WERI-Rb-1 (cell line): ENCODE data around the gene HTR3C.
"Not testable (repeated sequence)": the region's sequence is repeated elsewhere in the genome, so short reads cannot be mapped to it uniquely, and the experiment has no call there.

ENCODE experiments used
- DNase-seq: peaks from one replicate; pipeline ENCODE4 v3.0.0-alpha.2; 2020
- H3K27ac ChIP-seq: fragments of 250-450 bp; sonication (Bioruptor Pico); 2 replicates; pipeline ENCODE4 v1.5.1; 2020; ENCODE audit warnings: mild to moderate bottlenecking, moderate library complexity
- H3K27me3 ChIP-seq: fragments of 250-450 bp; sonication (Bioruptor Pico); 2 replicates; pipeline ENCODE4 v1.5.1; 2021; ENCODE audit warnings: mild to moderate bottlenecking, low read depth, moderate library complexity; ENCODE audit not compliant: insufficient read depth, severe bottlenecking
- H3K36me3 ChIP-seq: fragments of 250-450 bp; sonication (Bioruptor Pico); 2 replicates; pipeline ENCODE4 v1.5.1; 2020; ENCODE audit warnings: mild to moderate bottlenecking, moderate library complexity
- H3K4me3 ChIP-seq: 2 replicates; pipeline ENCODE4 v1.5.1; 2011; ENCODE audit warnings: low read depth, mild to moderate bottlenecking, control low read depth, low read length
- H3K9me3 ChIP-seq: fragments of 250-450 bp; sonication (Bioruptor Pico); 2 replicates; pipeline ENCODE4 v1.5.1; 2021; ENCODE audit warnings: mild to moderate bottlenecking, moderate library complexity; ENCODE audit not compliant: severe bottlenecking
- TF ChIP-seq, protein P1 (sequence below): IDR thresholded peaks from 2 replicates; pipeline ENCODE4 v1.5.1; 2011; ENCODE audit warnings: low read depth, mild to moderate bottlenecking, control low read depth, inconsistent platforms, low read length

Gene HTR3C

DNA sequence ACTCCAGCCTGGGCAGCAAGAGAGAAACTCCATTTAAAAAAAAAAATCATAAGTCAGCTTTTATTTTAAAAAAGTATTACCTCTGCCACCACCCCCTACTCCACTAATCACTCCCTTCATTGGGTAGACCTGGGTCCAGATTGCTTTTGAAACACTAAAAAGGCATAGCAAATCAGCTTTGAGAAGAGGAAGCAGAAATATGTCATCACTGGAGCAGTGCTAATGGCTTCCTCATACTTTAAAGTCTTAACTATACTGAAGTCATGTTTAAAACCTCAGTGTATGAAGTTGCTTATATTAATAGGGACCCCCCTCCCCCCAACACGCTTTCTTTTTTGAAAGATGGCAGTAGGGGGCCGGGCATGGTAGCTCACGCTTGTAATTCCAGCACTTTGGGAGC, 22.3 kb upstream of the HTR3C start:
- H3K36me3 ChIP-seq: no peaks in the 10 kb centered on the region
- TF ChIP-seq, protein P1, sequence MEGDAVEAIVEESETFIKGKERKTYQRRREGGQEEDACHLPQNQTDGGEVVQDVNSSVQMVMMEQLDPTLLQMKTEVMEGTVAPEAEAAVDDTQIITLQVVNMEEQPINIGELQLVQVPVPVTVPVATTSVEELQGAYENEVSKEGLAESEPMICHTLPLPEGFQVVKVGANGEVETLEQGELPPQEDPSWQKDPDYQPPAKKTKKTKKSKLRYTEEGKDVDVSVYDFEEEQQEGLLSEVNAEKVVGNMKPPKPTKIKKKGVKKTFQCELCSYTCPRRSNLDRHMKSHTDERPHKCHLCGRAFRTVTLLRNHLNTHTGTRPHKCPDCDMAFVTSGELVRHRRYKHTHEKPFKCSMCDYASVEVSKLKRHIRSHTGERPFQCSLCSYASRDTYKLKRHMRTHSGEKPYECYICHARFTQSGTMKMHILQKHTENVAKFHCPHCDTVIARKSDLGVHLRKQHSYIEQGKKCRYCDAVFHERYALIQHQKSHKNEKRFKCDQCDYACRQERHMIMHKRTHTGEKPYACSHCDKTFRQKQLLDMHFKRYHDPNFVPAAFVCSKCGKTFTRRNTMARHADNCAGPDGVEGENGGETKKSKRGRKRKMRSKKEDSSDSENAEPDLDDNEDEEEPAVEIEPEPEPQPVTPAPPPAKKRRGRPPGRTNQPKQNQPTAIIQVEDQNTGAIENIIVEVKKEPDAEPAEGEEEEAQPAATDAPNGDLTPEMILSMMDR: no peak
- H3K27me3 ChIP-seq: no peaks in the 10 kb centered on the region
- H3K27ac ChIP-seq: no peak overlapping the region
- no peak overlapping the region for H3K4me3 ChIP-seq
- H3K9me3 ChIP-seq: no peaks in the 10 kb centered on the region
- DNase-seq: no peak

DNA sequence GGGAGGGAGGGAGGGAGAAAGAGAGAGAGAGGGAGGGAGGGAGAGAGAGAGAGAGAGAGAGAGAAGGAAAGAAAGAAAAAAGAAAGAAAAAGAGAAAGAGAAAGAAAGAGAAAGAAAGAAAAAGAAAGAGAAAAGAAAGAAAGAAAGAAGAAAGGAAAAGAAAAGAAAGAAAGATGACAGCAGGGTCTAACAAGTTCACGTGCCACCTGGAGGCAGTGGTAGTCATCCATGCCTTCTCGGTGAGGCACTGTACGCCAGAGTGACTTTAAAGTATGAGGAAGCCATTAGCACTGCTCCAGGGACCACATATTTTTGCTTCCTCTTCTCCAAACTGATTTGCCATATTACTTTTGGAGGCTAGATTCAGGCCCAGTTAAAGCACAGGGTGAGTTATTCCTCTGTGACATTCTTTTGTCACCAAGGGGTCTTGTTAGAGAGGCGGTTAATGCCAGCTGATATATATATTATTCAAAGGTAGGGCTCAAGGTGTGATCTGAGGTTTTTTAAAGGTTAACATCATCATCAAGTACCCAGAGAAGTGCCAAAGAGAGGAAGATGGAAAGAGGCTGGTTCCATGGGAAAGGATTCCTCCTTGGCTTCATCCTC, 21.6 kb upstream of the HTR3C start, which contains the start of gene HTR3D:
TSS of gene HTR3D (plus strand) at position 556 of the 606 bp plus-strand sequence. CDS start at position 556, 0 bp downstream.
- no peak for DNase-seq
- TF ChIP-seq, protein P1: no peak
- no peak within 1 kb of the TSS for H3K27ac ChIP-seq

DNA sequence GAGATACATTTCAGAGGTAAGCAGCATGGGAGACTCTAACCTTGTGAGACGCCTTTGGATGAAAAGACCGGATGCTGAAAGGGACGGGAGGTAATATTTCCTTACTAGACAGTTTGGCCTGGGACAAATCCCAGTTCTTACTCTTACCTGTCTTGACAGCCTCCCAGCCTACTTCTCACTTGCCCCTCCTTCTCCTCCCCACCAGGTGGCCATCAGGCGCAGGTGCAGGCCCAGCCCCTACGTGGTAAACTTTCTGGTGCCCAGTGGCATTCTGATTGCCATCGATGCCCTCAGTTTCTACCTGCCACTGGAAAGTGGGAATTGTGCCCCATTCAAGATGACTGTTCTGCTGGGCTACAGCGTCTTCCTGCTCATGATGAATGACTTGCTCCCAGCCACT, 15.0 kb upstream of the HTR3C start:
- no peaks in the 10 kb centered on the region for H3K9me3 ChIP-seq
- no peak overlapping the region for H3K27ac ChIP-seq
- no peak for DNase-seq
- H3K36me3 ChIP-seq: no peaks in the 10 kb centered on the region
- TF ChIP-seq, protein P1: peak; percentile 39
- no peaks in the 10 kb centered on the region for H3K27me3 ChIP-seq
- no peak overlapping the region for H3K4me3 ChIP-seq

More for the DNA sequence above, 21.6 kb upstream of the HTR3C start, which contains the start of gene HTR3D:
- no peak within 1 kb of the TSS for H3K4me3 ChIP-seq
- no peaks in the 10 kb centered on the region for H3K27me3 ChIP-seq
- H3K9me3 ChIP-seq: no peaks in the 10 kb centered on the region
- no peaks in the 10 kb centered on the region for H3K36me3 ChIP-seq

DNA sequence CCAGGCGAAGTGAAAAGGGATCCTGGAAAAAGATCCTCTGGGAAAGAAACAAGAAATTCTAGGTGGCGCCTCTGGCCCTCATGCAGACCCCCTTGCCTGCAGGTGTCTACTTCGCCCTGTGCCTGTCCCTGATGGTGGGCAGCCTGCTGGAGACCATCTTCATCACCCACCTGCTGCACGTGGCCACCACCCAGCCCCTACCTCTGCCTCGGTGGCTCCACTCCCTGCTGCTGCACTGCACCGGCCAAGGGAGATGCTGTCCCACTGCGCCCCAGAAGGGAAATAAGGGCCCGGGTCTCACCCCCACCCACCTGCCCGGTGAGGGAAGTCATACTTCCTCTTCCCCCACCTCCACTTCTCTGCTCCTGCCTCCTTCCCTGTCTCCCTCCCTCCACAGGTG, 14.5 kb upstream of the HTR3C start:
- H3K36me3 ChIP-seq, H3K4me3 ChIP-seq: not testable (repeated sequence)

DNA sequence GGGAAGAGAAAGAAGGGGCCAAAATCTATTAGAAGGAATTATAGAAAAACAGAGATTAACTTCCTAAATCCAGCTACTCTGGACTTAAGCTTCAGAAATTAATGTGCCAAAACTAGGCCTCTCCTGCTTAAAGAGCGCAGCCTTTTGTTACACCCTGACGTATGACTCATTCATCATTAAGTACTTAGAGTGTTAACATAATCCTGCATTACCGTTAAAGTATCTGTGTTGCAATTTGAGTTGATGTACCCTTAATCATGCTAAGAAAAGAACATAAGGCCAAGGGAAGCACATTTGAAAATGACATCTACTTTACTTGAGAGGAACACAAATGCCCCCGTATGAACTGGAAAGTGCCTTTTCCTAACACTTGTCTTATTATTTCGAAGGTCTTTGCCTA, 13.4 kb upstream of the HTR3C start:
- Histone ChIP-seq H3K9me3 (no peaks in the 10 kb centered on the region), H3K27me3 (no peaks in the 10 kb centered on the region), H3K36me3 (no peaks in the 10 kb centered on the region), H3K4me3 (peak overlapping the region; percentile 5; the same call in 1 of the 2 replicates), H3K27ac (peak overlapping the region; percentile 35; the same call in 1 of the 2 replicates)
- TF ChIP-seq, protein P1: no peak
- peak; percentile 53 for DNase-seq

More for the DNA sequence above, 14.5 kb upstream of the HTR3C start:
- not testable (repeated sequence) for H3K27ac ChIP-seq, H3K9me3 ChIP-seq, DNase-seq, H3K27me3 ChIP-seq

DNA sequence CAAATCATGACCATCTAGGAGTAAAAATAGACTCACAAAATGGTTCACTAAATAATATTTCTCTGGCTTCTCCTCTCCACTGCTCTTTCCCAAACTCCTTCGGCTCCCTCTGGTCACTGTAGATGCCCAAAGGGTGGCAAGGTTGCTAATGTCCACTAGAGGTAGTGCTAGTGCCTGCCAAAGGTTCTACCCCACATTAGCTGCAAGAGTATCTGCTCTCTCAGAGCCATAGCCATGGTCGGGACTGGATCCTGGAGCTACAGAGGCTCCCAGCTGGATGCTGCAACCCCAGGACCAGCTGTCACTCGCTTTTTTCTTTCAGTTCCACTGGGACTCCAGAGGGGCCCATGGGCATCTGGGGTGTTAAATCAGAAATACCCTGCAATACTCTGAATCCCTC, 12.8 kb upstream of the HTR3C start:
- Histone ChIP-seq H3K4me3 (peak overlapping the region; percentile 5; the same call in 1 of the 2 replicates), H3K27me3 (no peaks in the 10 kb centered on the region), H3K9me3 (no peaks in the 10 kb centered on the region), H3K27ac (peak overlapping the region; percentile 35; the same call in 1 of the 2 replicates), H3K36me3 (no peaks in the 10 kb centered on the region)
- peak; percentile 72 for DNase-seq
- TF ChIP-seq, protein P1: peak; percentile 71
